OCI-LY7 (cell line): ENCODE measurements around the gene RSPH9.

Source experiments
- EZH2phosphoT487 ChIP-seq: fragments of 200-600 bp; sonication (generic); IDR thresholded peaks from 2 replicates; pipeline ENCODE4 v1.6.1; 2018; ENCODE audit warnings: low read depth, borderline replicate concordance, mild to moderate bottlenecking, mixed run types, antibody characterized with exemption, low read length, moderate library complexity, mixed read lengths
- TF ChIP-seq, protein P1 (sequence below): fragments of 200-600 bp; sonication (generic); conservative IDR thresholded peaks from 2 replicates; pipeline ENCODE4 v1.5.1; 2014; ENCODE audit warnings: mild to moderate bottlenecking, antibody characterized with exemption, low read length, moderate library complexity, mixed read lengths

DNA sequence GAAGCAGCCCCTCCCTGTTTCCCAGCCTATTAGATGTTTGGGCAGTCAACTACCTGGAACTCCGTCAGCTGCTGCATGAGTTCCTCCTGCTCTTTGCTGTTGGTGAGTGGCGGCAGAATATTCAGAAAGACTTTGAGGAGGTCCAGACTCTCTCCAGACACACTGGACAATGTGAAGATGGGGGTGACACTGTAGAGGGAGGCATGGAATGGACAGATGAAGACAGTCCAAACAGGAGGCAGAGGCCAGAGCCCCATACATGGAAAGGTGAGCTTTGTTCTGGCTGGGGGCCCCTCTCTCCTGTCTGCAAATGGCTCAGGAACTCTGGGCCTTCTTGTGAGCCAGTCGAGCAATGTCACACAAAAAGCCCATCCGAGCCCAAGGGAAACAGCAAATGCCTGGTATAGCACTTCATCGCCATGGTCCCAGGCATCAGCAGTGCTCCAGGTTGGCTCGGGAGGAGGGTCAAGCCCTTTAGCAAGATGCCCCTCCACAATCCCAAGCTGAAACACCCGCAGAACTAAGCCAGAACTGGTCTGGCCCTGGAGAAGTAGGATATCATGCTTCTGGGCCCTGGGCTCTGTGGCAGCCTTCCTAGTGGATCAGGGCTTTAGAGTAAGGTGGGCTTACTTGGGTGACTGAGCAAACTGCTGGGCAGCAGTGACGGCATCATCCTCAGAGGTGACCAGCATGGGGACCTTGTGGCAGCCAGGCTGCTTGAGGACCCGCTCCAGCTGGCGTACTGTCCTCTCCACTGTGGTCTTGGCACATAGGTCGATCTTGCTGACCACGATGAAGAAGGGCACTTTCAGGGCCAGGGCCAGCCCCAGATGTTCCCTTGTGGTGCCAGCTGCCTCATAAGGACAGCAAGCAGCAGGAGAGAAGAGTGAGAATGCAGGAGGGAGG is 20.7 kb upstream of the RSPH9 start:
- TF ChIP-seq, protein P1, sequence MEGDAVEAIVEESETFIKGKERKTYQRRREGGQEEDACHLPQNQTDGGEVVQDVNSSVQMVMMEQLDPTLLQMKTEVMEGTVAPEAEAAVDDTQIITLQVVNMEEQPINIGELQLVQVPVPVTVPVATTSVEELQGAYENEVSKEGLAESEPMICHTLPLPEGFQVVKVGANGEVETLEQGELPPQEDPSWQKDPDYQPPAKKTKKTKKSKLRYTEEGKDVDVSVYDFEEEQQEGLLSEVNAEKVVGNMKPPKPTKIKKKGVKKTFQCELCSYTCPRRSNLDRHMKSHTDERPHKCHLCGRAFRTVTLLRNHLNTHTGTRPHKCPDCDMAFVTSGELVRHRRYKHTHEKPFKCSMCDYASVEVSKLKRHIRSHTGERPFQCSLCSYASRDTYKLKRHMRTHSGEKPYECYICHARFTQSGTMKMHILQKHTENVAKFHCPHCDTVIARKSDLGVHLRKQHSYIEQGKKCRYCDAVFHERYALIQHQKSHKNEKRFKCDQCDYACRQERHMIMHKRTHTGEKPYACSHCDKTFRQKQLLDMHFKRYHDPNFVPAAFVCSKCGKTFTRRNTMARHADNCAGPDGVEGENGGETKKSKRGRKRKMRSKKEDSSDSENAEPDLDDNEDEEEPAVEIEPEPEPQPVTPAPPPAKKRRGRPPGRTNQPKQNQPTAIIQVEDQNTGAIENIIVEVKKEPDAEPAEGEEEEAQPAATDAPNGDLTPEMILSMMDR = no peak
- no peak for TF ChIP-seq EZH2phosphoT487
